Glomerular visceral epithelial cell (primary cell): Measurements from ENCODE around the gene PDZD7.

ENCODE experiments used
- DNase-seq: peaks from one replicate; pipeline ENCODE4 v3.0.0-alpha.2; 2016; ENCODE audit errors: extremely low spot score

PDZD7 gene

DNA sequence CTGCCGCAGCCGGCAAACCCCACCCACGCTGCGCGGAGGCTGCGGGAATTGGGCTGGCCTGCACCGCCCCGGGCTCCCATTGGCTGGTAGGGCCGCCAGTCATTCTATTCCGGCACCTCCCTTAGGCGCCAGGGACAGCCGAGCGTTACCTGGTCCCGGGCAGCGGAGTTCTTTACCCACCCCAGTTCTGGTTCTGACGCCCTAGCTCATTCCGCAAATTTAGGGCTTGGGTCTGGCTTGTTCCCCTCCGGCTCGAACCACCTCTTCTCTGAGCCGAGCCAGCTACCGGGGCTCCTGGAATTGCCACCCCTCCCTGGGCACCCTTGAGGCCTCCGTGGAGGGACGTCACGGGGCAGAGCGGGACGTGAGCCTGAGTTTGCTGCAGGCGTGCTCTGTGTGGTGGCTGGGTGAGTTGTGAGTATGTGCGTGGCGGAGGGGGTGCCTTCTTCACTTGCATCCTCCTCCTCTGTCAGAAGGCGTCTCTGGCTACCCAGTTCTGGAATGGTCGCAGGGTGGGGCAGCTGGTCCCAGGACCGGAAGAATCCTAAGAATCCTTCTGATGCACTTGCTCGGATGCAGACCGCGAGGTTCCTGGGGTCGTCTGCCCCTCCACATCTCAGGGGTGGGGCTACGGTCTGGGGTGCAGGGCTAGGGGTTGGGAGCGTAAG is at the start of gene PDZD7, which contains the start of gene SFXN3:
PDZD7 (minus strand) TSS at position 2 of the 668 bp plus-strand sequence. CDS start 910 bp downstream, outside the sequence.
SFXN3 (plus strand) TSS at position 107 of the 668 bp plus-strand sequence. CDS start 3,461 bp downstream, outside the sequence.
- DNase-seq: peak; percentile 96

GRCh38 chr10:101079874-101080273 is 48.9 kb upstream of the PDZD7 start:
- DNase-seq: no peak

DNA sequence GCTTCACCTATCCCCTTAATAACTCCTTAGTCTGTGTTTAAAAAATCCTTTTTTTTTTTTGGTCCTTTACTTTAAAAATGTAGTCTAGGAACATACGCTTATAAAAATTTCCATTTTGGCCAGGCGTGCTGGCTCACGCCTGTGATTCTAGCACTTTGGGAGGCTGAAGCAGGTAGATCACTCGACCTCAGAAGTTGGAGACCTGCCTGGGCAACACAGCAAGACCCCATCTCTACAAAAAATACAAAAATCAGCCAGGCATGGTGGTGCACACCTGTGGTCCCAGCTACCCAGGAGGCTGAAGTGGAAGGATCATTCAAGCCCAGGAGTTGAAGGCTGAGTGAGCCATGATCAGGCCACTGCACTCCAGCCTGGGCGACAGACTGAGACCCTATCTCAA is 45.7 kb upstream of the PDZD7 start:
- no peak for DNase-seq

GRCh38 chr10:101075775-101076174 is 44.8 kb upstream of the PDZD7 start:
- no peak for DNase-seq

DNA sequence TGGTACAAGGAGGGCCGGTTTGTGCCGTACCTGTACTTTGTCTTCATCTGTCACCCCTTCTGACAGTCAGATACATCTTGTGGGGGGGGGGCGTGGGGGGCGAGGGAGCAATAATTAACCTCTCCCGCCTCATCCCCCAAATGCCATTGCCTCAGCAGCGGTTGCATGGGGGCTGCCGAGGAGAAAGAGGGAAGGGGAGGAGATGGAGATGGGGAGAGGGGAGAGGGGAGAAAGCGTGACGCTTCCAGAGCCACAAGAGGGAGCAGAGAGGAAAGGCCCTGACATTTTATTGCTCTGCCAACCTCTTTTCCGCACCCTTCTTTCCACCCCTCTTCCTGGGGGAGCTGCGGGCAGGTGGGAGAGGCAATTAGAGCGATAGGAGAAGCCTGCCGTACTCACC is 42.7 kb upstream of the PDZD7 start:
- DNase-seq: no peak

DNA sequence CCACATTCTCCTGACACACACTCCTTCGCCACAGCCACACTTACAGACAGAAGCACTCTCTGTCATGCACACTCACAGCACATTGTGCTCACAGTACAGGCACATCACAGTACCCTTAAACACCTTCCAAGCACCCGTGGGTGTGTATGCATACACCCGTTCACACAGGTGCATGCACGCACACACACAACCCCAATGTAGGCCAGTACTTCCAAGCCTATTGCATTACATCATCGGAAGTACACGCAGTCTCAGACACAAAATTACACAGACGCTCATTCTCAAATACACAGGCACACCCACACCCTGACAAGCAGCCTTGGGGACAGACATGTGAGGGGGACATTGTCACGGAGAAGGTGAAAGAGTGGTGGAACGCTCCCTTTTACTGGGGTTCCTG is 42.0 kb upstream of the PDZD7 start:
- no peak for DNase-seq

- no peak for DNase-seq
These were observed 41.0 kb upstream of the PDZD7 start for GRCh38 chr10:101071885-101072433.

DNA sequence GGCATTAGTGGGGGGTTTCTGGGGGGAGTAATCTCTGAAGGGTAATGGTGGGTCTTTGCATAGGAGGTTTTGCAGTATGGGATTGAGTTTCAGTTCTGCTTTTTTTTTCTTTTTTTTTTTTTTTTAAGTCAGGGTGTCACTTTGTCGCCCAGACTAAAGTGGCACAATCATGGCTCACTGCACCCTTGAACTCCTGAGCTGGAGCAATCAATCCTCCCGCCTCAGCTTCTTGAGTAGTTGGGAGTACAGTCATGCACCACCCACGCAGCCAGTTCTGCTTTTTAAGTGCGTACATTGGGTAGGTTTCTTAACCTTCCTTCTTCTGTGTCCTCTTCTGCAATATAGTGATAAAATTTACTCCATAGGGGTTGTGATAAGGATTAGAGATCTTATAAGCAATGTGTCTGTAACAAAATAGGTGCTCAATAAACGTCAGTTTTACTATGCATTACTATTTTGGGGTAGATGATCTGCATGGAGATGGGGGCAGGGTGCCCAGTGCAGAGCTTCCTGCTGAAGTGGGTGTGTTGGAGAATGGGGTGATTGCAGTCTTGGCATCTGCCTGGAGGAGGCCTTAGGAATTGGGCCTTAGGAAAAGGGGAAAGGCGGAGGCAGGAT is 40.4 kb upstream of the PDZD7 start:
- DNase-seq: no peak

DNA sequence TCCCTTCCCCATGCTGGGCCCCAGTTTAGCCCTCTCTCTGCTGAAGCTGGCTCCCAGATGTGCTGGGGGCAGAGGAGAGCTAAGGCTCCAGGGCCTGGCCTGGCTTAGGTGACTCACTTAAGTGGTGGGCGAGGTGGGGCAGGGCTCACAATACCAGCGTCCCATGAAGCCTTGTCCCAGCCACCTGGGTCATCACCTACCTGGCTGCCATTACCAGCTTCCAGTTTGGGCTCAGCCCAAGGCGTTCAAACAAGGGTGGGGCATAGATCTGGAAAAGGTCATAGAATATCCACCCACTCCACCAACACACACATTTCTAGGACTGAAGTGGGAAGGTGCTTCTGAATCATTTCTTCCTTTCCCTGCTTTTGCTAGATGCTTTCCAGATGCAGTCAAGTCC is 39.2 kb upstream of the PDZD7 start:
- DNase-seq: no peak

DNA sequence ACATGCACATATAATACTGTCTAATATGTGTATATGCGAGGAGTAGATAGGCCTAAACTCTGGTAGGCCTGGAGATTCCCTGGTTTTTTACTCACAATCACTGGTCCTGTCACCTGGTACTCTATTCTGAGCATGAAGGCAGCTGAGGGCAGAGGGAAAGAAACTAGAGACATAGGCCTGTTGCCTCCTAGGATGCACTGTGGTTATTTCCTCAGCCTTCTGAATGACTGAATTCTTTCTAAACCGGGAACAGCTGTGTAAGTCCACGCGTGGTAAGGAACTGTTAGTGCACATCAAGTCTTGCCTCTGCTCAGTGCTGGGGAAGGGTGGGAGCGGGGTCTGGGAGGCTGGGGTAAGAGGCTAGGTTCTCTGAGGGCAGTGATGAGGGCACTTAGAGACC is 38.5 kb upstream of the PDZD7 start:
- DNase-seq: no peak

DNA sequence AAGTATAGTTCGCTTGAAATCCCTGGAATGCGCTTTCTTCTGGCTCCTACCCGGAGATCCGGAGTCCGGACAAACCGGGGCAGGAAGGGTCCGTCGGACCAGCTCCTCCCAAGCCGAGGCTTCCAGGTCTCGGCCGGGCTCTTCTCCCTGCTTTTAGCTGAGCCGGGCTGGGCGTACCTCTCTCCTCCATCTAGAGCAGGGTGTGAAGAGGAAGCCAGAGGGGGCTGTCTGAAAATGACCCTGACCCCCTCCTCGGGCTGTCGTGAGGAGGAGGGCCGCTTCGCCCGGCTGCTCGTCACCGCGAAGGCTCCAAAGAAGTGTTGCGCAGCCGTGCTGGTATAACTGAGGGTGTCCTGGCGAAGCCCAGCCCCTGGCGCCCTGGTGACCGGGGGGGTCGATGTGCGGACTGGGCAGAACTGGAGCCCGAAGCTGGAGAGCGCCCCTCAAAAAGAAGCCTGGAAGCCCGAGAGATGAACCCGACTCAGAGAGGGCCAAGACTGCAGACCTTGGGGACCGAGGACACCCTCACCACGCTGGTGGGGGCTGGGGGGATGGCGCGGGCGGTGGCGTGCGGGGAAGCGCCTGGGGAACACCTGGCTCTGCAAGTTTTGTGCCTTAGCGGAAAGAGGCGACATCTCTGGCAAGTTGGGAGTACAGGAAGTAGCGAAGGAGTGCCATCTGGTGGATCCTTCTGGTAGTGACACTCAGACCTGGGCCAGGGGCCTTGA is 36.6 kb upstream of the PDZD7 start:
- peak; percentile 85 for DNase-seq

- DNase-seq: no peak
These were observed 36.0 kb upstream of the PDZD7 start for GRCh38 chr10:101066896-101067355.

- peak; percentile 82 for DNase-seq
These were observed 35.4 kb upstream of the PDZD7 start for GRCh38 chr10:101066146-101066895.

- no peak for DNase-seq
These were observed 34.7 kb upstream of the PDZD7 start for GRCh38 chr10:101065481-101066145.

GRCh38 chr10:101064415-101065030 is 33.6 kb upstream of the PDZD7 start:
- no peak for DNase-seq

DNA sequence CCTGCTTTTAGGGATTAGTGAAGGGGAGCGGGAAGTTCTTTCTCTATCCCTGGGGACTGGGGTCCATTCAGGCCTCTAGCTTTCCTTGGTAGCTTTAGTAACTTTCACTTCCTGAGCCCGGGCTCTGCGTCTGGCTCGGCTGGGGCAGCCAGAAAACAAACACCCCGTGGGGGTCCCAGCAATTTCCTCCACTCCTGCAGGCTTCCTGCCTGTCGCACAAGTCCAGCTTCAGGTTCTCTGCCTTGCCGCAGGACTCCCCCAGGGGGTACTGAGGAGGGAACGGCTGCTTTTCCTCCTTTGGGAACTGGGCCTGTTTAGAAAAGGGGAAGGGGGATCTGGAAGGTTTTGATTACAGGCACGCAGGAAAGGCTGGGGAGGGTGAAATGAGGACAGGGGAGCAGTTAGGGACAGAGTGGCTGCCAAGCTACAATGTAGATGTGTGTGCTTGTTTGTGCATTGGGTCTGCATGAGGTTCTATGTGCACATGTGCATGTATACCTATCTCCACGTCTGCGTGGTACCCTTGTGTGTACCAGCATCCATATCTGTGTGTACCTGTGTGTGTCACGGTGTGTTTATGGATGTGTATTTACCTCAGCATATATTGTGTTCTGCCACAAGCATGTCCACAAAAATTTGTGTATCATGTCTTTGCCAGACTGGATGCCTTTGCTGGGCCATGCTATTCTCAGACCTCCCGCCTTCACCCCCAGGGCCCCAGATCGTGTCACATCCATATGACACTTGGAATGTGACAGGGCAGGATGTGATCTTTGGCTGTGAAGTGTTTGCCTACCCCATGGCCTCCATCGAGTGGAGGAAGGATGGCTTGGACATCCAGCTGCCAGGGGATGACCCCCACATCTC is 32.9 kb upstream of the PDZD7 start:
- DNase-seq: no peak

GRCh38 chr10:101063050-101063525 is 32.2 kb upstream of the PDZD7 start:
- DNase-seq: no peak

- no peak for DNase-seq
These were observed 31.5 kb upstream of the PDZD7 start for GRCh38 chr10:101062232-101063049.
